Stimulated activated CD8-positive, alpha-beta memory T cell treated with anti-CD3 and anti-CD28 coated beads, Interleukin-4, amount 100 ng/mL, for 4 hours (primary cell): ENCODE measurements around the gene MCF2L2.

Experiments used
- DNase-seq, 2 donors: peaks; one replicate each; pipeline ENCODE4 v3.0.0-alpha.2; 2020; ENCODE audit warnings: low read depth in 2 of 2, low spot score in 1 of 2

Gene MCF2L2

GRCh38 chr3:183369627-183370026 lies 58.8 kb downstream of the MCF2L2 start:
- DNase-seq = no peak

GRCh38 chr3:183369117-183369516 lies 59.3 kb downstream of the MCF2L2 start:
- no peak for DNase-seq

DNA sequence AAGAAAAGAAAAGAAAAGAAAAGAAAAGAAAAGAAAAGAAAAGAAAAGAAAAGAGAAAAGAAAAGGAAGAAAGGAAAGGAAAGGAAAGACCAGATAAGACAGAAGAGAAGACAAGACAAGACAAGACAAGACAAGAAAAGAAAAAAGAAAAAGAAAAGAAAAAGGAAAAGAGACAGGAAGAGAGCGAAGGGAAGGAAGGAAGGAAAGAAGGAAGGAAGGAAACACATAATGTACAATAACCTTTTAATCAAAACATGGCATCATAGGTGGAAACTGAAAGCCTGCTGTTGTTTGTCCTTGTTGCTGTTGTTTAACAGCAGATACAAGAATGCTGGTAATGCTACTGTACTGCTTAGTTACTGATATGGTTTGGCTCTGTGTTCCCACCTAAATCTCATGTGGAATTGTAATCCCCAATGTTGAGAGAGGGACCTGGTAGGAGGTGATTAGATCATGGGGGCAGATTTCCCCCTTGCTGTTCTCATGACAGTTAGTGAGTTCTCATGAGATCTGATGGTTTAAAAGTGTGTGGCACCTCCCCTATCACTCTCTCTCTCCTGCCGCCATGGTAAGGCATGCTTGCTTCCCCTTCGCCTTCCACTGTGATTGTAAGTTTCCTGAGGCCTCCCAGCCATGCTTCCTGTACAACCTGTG lies 67.3 kb downstream of the MCF2L2 start:
- no peak for DNase-seq

- DNase-seq = no peak
These were observed 69.4 kb downstream of the MCF2L2 start for GRCh38 chr3:183359036-183359435.

DNA sequence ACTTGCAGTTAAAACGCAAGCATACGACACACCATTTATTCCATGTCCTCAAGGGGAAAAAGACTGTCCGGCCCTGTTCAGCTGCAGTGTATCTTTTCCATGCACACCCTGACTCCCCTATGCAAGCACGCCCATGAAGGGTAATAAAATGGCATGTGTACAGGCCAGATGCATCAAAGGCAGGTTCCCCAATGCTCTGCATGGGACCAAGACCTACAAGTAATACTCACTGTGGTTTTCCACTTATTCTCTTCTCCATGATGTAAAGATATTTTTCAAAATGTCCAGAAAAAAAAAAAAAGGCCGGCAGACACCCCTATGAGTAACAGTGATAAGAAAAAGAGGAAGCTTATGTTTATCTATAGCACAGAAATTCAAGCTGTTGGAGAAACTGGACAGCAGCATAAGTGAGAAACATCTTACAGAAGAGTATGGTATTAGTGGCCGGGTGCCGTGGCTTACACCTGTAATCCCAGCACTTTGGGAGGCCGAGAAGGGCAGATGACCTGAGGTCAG lies 70.8 kb downstream of the MCF2L2 start:
- no peak for DNase-seq

DNA sequence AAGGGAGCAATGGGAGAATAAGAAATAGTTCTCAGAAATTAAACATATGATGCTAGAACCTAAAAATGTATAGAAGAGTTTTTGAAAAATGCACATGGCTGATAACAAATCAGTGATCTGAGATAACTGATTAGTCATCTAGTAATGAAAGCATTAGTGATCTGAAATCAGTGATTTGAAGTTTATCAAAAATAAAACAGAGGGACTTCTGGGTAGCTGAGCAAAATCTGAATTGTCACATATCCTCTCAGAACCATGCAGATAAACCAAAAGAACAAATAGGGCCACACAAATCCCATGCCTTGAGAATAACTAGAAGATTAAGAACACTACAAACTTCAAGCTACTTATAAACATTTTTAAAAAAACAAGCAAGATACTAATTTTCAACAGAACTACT lies 71.5 kb downstream of the MCF2L2 start:
- DNase-seq = no peak

DNA sequence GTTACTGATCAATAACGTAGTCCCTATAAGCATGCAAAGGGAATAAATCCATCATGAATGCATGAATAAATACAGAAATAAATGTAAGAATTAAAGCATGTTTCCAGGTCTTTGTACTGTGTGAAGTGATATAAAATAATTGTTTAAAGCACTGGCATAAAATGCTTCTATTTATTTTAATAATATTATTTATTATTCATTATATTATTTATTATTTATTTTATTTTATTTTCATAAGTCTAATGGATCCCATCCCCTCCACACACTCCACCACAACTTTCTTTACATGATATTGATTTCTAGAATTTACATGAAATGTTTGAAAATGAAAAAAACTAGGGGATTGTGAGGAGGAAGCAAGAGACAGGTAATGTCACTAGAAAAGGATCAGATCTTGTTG lies 73.5 kb downstream of the MCF2L2 start:
- no peak for DNase-seq

GRCh38 chr3:183354325-183354831 lies 74.0 kb downstream of the MCF2L2 start:
- no peak for DNase-seq

GRCh38 chr3:183353421-183353820 lies 75.0 kb downstream of the MCF2L2 start:
- no peak for DNase-seq

GRCh38 chr3:183350164-183350563 lies 78.3 kb downstream of the MCF2L2 start:
- DNase-seq = no peak

GRCh38 chr3:183349421-183350157 lies 78.8 kb downstream of the MCF2L2 start:
- DNase-seq = no peak

DNA sequence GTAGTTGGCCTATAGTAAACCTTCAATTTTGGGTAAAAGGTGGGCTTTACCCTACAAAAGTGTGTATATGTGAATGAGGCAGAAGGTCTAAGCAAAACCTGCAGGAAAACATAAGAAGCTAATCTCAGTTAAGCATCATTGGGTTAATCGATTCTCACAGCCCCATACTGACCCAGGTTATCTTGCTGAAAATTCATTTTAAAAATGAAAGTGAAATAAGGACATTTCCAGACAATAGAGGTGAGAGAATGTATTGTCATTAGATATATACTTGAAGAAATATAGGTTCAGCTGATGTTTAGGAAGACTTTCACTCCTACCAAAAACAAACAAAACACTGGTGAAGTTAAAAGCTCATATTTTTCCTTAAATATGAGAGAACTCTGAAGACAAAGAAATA lies 85.6 kb downstream of the MCF2L2 start:
- DNase-seq = no peak

- DNase-seq = no peak
These were observed 86.7 kb downstream of the MCF2L2 start for GRCh38 chr3:183341545-183342288.

DNA sequence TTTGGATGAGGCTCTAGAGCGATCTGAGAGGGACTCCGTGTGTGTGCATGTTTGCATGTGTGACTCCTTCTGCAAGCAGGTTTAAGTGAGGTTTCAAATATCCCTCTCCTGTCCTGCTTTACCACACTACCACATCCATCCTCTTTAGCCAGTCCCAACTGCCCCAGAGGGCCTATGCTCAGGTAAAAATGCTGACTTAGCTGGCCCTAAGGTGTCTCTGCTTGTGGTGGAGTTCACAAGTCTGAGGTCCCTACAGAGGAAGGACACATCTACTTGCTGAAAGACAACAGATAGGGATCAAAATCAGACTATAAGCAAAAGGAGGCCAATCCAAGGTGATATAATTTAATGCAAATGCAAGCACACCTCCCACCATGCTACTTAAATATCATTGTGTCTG lies 88.2 kb downstream of the MCF2L2 start:
- DNase-seq = no peak

- DNase-seq = no peak
These were observed 88.8 kb downstream of the MCF2L2 start for GRCh38 chr3:183339461-183340086.

- no peak for DNase-seq
These were observed 89.9 kb downstream of the MCF2L2 start for GRCh38 chr3:183338520-183338919.

DNA sequence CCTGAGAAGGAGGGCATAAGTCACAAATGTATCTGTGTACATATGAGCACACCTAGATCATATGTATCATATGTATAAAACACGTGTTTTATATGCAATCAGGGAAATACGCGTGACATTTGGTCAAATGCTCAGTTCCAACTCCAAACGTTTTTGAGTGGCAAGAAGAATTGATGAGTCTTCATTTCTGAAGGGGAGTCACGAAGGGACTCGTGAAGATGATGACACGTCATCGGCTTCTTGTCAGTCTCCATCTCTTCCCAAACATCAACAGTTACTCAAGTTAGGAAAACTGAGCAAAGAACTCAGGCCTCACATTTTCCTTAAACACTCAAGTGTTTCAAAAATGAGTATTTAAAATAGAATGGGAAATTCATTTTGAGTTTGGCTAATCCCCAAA lies 95.9 kb downstream of the MCF2L2 start:
- DNase-seq = no peak

- no peak for DNase-seq
These were observed 96.9 kb downstream of the MCF2L2 start for GRCh38 chr3:183331498-183331897.

GRCh38 chr3:183330881-183331280 lies 97.5 kb downstream of the MCF2L2 start:
- DNase-seq = no peak

- no peak for DNase-seq
These were observed 98.9 kb downstream of the MCF2L2 start for GRCh38 chr3:183329543-183329942.

DNA sequence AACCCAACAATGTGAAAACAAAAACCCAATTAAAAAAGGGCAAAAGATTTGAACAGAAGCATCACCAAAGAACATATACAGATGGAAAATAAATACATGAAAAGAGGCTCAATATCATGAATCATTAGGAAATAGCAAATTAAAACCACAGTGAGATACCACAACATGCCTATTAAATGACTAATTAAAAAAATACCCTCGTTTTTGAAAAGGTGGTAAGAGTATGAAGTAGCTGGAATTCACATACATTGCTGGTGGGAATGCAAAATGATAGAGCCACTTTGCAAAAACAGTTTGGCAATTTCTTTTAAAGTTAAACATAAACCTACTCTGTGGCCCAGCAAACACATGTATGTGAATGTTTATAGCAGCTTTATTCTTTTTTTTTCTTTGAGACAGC lies 99.6 kb downstream of the MCF2L2 start:
- DNase-seq = no peak
